Spinal cord (tissue), 10 donors: ENCODE data around the gene ELAVL3. TPM values are rescaled to one million over a fixed set of nuclear protein-coding genes. Genes with fewer than 3 reads are reported as not detected.
"Not testable (repeated sequence)": the region's sequence is repeated elsewhere in the genome, so short reads cannot be mapped to it uniquely, and the experiment has no call there.

ENCODE experiments used
- DNase-seq, 6 donors: peaks; one replicate each; pipeline versions ENCODE4 v3.0.0 to v3.0.0-alpha.2; 2013 to 2015; ENCODE audit warnings: low spot score in 6 of 6, low read depth in 4 of 6
- H3K27ac ChIP-seq: one replicate; pipeline ENCODE4 v1.5.1; 2013; ENCODE audit warnings: low read depth, low read length, control low read depth
- H3K27me3 ChIP-seq: one replicate; pipeline ENCODE4 v1.6.1; 2013; ENCODE audit warnings: low read length; ENCODE audit not compliant: control insufficient read depth, insufficient read depth
- H3K36me3 ChIP-seq: one replicate; pipeline ENCODE4 v1.6.1; 2013; ENCODE audit warnings: low read length; ENCODE audit not compliant: control insufficient read depth, insufficient read depth
- H3K4me1 ChIP-seq: one replicate; pipeline ENCODE4 v1.6.1; 2013; ENCODE audit warnings: low read length; ENCODE audit not compliant: control insufficient read depth, insufficient read depth
- H3K4me3 ChIP-seq: one replicate; pipeline ENCODE4 v1.5.1; 2013; ENCODE audit warnings: low read depth, low read length, control low read depth
- H3K9me3 ChIP-seq: one replicate; pipeline ENCODE4 v1.6.1; 2013; ENCODE audit warnings: low read length; ENCODE audit not compliant: control insufficient read depth, insufficient read depth
- WGBS: methylation state at CpG from one replicate; pipeline ENCODE4 v1.1.5; 2013; ENCODE audit warnings: missing lambda C conversion rate; ENCODE audit not compliant: insufficient coverage; 5-methylcytosine and 5-hydroxymethylcytosine counted together
- polyA plus RNA-seq, 2 donors: library from polyadenylated mRNA; unstranded; fragments of 120-200 nt; gene quantifications; one replicate each; pipeline ENCODE4 v1.2.1, GENCODE V29; 2013; ENCODE audit not compliant: insufficient read length in 2 of 2
- total RNA-seq, 2 donors: library from RNA; depleted of rRNA in 1 of 2; stranded (reverse); fragments of 120-200 nt in 1 of 2; fragments of >200 nt in 1 of 2; gene quantifications; one replicate each; pipeline versions ENCODE4 v1.2.3 to v1.2.4, GENCODE V29; 2013 to 2014
- donor health status: healthy.

Gene ELAVL3
- total and polyA plus RNA-seq, 4 donors: 25.8 to 153 (median 108) TPM

DNA sequence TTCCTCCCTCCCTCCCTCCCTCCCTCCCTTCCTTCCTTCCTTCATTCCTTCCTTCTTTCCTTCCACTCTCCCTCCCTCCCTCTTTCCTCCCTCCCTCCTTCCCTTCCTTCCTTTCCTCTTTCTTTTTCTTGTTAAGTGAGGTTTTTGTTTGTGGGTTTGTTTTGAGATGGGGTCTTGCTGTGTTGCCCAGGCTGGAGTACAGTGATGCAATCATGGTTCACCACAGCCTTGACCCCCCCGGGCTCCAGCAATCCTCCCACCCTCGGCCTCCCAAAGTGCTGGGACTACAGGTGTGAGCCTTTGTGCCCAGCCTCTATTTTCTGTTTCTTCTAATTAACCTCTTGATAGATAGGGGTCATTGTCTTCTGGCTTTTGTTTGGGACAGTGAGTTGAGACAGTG, 19.4 kb downstream of the ELAVL3 start:
- 100% methylated on average over 1 of the region's 2 CpGs for WGBS

GRCh38 chr19:11460207-11460606, 20.6 kb downstream of the ELAVL3 start:
- no peaks in the 10 kb centered on the region for H3K9me3 ChIP-seq
- peaks cover 92% of the 10 kb centered on the region for H3K36me3 ChIP-seq
- DNase-seq: no peak
- H3K4me3 ChIP-seq: no peak overlapping the region
- H3K27me3 ChIP-seq: no peaks in the 10 kb centered on the region
- no peak overlapping the region for H3K27ac ChIP-seq
- H3K4me1 ChIP-seq: peaks cover 12% of the 10 kb centered on the region
- WGBS: 77% methylated on average over 4 of the region's 4 CpGs

More for the DNA sequence above, 19.4 kb downstream of the ELAVL3 start:
- no peak overlapping the region for H3K4me3 ChIP-seq
- H3K9me3 ChIP-seq: no peaks in the 10 kb centered on the region
- H3K36me3 ChIP-seq: peaks cover 94% of the 10 kb centered on the region
- no peak for DNase-seq
- H3K27me3 ChIP-seq: no peaks in the 10 kb centered on the region
- H3K27ac ChIP-seq: no peak overlapping the region
- peaks cover 12% of the 10 kb centered on the region for H3K4me1 ChIP-seq

- DNase-seq, H3K27me3 ChIP-seq, H3K9me3 ChIP-seq, H3K4me3 ChIP-seq, H3K27ac ChIP-seq: not testable (repeated sequence)
- 59% methylated on average over 2 of the region's 11 CpGs for WGBS
- H3K36me3 ChIP-seq: peaks cover 92% of the 10 kb centered on the region
- peaks cover 12% of the 10 kb centered on the region for H3K4me1 ChIP-seq
These were observed 21.9 kb downstream of the ELAVL3 start for GRCh38 chr19:11458912-11459311.

- peaks cover 12% of the 10 kb centered on the region for H3K4me1 ChIP-seq
- no peaks in the 10 kb centered on the region for H3K9me3 ChIP-seq
- H3K36me3 ChIP-seq: peaks cover 92% of the 10 kb centered on the region
- 92% methylated on average over 19 of the region's 19 CpGs for WGBS
- no peak for DNase-seq
- H3K27ac ChIP-seq: no peak overlapping the region
- H3K4me3 ChIP-seq: no peak overlapping the region
- H3K27me3 ChIP-seq: no peaks in the 10 kb centered on the region
These were observed 22.5 kb downstream of the ELAVL3 start for GRCh38 chr19:11458236-11458900.

DNA sequence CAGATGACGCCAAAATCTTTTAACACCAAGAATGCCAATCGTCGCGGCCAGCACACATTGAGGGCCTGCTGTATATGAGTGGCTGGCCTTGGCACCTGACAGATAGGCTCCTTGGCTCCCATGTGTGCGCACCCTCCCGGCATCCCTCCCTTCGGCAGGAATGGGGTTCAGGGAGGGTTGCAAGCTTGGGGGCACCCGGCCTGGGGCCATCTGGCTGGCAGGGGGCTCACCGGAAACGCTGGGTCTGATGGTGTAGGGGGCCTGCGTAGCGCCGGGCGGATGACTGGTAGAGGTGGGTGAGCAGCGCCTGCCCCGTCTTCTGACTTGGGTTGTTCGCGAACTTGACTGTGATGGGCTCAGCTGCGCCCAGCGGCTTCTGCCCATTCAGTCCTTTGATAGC, 23.0 kb downstream of the ELAVL3 start:
- Histone ChIP-seq H3K27me3 (no peaks in the 10 kb centered on the region), H3K36me3 (peaks cover 92% of the 10 kb centered on the region), H3K9me3 (no peaks in the 10 kb centered on the region), H3K4me1 (peaks cover 16% of the 10 kb centered on the region), H3K27ac (peak overlapping the region; percentile 7), H3K4me3 (no peak overlapping the region)
- 93% methylated on average over 20 of the region's 20 CpGs for WGBS
- DNase-seq: no peak

GRCh38 chr19:11457115-11457514, 23.7 kb downstream of the ELAVL3 start:
- H3K27ac ChIP-seq: no peak overlapping the region
- H3K4me3 ChIP-seq: no peak overlapping the region
- 37% methylated on average over 15 of the region's 18 CpGs for WGBS
- peaks cover 90% of the 10 kb centered on the region for H3K36me3 ChIP-seq
- H3K4me1 ChIP-seq: peaks cover 21% of the 10 kb centered on the region
- no peak for DNase-seq
- H3K9me3 ChIP-seq: no peaks in the 10 kb centered on the region
- H3K27me3 ChIP-seq: no peaks in the 10 kb centered on the region

DNA sequence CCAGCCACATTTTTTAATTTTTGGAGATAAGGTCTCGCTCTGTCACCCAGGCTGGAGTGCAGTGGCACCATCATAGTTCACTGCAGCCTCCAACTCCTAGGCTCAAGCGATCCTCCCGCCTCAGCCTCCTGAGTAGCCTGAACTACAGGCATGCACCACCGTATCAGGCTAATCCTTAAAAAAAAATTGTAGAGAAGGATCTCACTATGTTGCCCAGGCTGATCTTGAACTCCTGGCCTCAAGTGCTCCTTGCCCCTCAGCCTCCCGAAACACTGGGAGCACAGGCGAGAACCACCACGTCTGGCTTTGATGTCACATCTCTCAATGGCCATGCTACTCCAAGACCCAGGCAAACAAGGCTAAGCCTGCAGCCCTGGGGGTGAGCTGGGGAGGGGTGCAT, 24.2 kb downstream of the ELAVL3 start:
- H3K27me3 ChIP-seq: no peaks in the 10 kb centered on the region
- H3K4me3 ChIP-seq: no peak overlapping the region
- no peak for DNase-seq
- peaks cover 25% of the 10 kb centered on the region for H3K4me1 ChIP-seq
- 84% methylated on average over 4 of the region's 7 CpGs for WGBS
- H3K27ac ChIP-seq: no peak overlapping the region
- H3K9me3 ChIP-seq: no peaks in the 10 kb centered on the region
- H3K36me3 ChIP-seq: peaks cover 91% of the 10 kb centered on the region

DNA sequence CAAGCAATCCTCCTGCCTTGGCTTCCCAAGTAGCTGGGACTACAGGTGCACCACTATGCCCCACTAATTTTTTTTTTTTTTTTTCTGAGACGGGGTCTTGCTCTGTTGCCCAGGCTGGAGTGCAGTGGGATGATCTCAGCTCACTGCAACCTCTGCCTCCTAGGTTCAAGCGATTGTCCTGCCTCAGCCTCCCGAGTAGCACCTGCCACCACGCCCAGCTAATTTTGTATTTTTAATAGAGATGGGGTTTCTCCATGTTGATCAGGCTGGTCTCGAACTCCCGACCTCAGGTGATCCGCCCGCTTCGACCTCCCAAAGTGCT, 25.7 kb downstream of the ELAVL3 start:
- Histone ChIP-seq H3K36me3 (peaks cover 88% of the 10 kb centered on the region), H3K4me1 (peaks cover 32% of the 10 kb centered on the region)
- WGBS: 100% methylated on average over 1 of the region's 9 CpGs
- not testable (repeated sequence) for H3K27me3 ChIP-seq, DNase-seq, H3K27ac ChIP-seq, H3K9me3 ChIP-seq, H3K4me3 ChIP-seq

DNA sequence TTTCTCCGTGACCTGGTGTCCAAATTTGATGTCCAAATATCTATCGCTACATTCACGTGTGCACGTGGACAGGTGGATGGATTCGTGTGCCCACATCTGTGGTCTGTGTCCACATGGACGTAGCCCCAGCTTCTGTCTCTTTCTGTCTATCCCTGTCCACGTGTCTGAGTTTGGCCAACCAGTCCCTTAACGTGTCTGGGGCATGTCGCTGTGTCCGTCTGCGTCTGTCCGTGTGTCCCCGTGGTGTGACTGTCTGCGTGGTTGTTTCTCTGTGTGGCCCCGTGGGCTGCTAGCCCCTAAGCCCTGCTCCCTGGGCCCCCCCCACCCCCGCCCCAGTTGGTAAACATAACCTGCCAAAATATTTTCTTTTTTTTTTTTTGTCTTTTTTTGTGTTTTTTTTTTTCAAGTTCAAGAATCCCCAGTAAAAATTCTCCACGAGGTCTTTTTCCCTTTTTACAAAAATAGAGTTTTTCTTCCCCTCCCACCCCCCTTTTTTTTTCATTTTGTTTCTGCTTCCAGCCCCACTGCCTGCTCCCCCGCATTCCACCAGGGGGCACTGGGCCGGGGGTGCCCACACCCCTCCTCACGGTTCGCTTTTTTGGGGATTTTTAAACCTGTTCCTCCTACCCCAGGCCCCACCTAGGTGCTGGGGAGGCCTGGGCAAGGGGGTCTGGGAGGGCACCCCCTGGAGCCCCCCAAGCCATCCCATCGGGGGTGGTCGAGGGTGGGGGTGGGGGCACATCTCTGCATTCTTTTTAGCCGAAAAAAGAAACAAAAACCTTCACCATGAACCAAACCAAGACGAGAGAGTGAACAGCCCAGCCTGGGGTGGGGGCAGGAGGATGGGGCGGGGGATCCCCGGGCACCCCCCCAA, 27.1 kb downstream of the ELAVL3 start:
- H3K36me3 ChIP-seq: peaks cover 85% of the 10 kb centered on the region
- no peak overlapping the region for H3K4me3 ChIP-seq
- H3K9me3 ChIP-seq: no peaks in the 10 kb centered on the region
- H3K27ac ChIP-seq: no peak overlapping the region
- no peak for DNase-seq
- WGBS: 88% methylated on average over 15 of the region's 27 CpGs
- peaks cover 32% of the 10 kb centered on the region for H3K4me1 ChIP-seq
- no peaks in the 10 kb centered on the region for H3K27me3 ChIP-seq
